IPS DF 4.7 (cell line): Measurements from ENCODE around the gene UPK3A.
"Not testable (repeated sequence)": the region's sequence is repeated elsewhere in the genome, so short reads cannot be mapped to it uniquely, and the experiment has no call there.

Source experiments
- DNase-seq: peaks from one replicate; pipeline ENCODE4 v3.0.0-alpha.2; 2013; ENCODE audit warnings: low spot score; ENCODE audit errors: extremely low read depth

UPK3A gene

DNA sequence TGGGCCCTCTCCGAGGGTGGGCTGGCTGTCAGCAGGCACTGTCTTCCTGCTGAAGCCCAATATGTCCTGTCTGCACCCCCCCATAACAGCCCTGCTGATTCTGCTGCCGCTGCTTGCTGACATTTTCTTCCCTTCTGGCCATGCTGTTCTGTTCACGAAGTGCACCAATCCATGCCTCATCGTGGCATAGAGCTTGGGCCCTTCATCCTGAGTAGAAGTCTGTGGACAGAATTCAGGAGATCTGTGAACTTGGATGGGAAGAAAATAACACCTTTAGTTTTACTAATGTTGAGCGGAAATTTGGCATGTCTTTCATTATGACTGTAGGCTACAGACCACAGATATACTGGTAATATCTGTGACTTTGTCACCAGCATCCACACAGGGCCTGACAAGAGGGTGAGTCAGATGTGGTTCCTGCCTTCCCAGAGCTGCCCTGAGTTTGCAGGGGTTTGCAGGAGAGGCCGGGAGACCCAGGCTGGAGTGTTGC lies 29.9 kb upstream of the UPK3A start:
- DNase-seq, result no peak

DNA sequence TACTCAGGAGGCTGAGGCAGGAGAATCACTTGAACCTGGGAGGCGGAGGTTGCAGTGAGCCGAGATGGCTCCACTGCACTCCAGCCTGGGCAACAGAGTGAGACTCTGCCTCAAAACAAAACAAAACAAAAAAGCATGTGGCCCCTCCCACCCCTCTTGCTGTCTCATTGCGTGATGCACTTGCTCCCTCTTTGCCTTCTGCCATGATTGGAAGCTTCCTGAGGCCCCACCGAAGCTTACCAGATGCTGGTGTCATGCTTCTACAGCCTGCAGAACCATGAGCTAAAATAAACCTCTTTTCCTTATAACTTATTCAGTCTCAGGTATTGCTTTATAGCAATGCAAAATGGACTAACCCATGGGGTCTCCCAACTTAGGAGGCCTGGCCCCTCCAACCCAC lies 26.8 kb upstream of the UPK3A start:
- not testable (repeated sequence) for DNase-seq

DNA sequence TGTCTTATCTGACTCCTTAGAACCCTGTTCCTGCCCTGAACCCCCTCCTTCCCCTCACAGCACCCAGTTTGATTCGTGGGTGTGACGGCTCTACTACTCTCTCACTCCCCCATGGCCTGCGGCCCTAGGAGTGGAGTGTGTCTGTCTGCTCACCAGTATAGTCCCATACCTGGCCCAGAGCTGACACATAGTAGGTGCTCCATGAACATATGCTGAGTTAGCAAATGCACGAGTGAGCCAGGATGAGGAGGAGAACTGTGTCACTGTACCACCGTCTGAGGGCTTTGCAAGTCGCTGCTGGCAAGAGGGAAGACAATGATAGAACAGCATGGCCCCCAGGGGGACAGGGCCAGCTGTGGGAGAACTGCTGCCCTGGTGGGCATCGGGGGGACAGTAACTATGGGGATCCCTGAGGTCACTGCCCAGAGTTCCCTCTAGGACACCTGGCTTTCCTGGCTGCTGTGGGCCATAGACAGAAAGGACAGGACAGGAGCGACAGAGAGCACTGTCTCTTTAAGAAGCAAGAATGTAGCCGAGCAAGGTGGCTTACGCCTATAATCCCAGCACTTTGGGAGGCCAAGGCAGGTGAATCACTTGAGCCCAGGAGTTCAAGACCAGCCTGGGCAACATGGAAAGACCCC lies 24.9 kb upstream of the UPK3A start:
- no peak for DNase-seq

DNA sequence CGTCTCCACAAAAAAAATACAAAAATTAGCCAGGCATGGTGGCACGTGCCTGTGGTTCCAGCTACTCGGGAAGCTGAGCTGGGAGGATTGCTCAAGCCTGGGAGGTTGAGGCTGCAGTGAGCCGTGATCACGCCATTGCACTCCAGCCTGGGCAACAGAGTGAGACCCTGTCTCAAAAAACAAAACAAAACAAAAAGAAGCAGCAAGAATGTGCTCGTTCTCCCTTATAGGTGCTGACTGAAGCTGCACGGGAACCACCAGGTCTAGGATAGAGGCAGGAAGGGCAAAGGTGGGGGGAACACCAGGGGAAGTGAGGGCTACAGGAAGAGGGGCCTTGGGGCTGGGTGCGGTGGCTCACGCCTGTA lies 24.4 kb upstream of the UPK3A start:
- DNase-seq, result not testable (repeated sequence)

DNA sequence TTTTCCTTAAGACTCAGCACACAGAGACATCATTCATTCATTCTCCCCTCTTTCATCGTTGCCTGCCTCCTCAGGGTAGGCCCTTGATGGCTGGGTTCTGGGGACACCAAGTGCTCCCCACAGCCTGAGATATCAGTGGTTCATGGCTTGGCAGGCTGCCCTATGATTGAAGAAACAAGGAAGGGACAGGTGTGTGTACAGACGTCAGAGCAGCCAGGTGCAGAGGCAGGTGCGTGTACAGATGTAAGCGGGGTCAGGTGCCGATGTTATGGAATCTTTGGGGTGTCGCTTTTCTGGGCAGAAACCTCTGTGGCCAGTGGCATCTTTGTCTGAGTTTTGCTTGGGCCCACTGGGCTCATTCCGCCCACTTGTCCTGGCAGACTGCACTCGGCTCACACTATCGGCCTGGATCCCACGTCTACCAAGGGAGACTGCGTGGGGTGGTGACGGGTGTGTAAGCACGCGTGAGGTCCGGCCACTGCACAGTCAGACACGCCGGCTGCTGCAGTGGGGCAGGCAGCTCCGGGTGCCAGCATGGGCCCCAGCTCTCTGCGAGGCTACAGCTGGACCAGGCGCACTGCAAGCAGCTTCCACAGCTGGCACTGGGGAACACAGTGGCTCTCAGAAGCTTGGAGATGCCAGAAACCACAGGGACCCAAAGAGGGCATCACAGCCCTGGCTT lies 23.2 kb upstream of the UPK3A start:
- DNase-seq, result no peak

DNA sequence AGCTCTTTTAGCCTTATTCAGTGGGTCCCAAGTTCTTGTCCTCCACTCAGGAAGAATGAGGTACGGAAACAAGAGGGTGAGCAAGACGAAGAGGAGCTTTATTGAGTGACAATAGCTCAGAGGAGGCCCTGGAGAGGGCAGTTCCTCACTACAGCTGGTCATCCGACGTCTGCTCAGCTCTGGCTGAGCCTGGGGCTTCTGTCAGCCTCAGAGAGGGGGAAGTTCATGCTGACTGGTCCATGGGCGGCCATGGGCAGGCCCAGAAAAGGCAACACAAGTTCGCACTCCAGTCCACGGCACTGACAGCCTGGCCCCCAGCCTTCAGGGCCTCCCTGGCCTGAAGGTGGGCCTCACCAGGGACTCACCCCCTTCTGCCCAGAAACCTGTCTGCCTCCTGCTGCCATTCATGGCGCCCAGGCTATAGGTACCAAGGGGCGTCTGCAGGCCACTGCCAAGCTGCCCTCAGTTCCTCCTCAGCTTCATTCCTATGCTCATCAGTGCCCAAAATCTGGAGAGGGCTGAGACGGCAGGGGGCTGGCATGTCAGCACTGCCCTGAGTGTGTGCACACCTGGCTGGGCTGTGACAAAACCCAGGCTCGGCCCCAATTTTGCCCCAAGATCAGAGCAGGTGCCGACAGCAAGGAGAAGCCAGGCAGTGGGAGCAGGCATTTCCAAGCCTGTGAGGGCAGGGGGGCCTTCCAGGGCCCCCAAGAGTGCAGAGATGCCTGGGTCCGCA lies 22.4 kb upstream of the UPK3A start:
- DNase-seq, result no peak

DNA sequence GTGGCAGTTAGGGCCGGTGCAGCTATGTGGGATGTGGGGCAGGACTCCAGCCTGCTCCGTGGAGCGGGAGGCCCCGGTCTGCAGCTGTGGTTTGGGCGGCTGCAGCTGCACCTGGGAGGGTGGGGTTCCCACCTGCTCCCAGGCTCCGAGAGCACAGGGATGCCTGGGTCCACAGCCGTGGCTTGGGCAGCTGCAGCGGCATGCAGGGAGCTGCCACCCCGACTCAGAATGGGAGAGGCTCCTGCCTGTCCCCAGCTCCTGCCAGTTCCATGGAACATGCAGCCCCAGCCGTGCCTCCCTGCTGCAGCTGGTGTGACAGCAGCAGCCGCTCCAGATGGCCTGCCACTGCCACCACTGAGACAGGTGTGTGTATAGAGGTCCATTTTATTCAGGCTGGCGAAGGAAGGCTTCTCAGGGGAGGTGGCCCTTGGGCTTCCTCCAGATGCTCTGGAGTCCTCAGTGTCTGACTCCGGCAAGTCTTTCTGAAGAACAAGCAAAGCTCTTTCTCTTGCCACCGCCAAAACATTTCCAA lies 21.8 kb upstream of the UPK3A start:
- no peak for DNase-seq

DNA sequence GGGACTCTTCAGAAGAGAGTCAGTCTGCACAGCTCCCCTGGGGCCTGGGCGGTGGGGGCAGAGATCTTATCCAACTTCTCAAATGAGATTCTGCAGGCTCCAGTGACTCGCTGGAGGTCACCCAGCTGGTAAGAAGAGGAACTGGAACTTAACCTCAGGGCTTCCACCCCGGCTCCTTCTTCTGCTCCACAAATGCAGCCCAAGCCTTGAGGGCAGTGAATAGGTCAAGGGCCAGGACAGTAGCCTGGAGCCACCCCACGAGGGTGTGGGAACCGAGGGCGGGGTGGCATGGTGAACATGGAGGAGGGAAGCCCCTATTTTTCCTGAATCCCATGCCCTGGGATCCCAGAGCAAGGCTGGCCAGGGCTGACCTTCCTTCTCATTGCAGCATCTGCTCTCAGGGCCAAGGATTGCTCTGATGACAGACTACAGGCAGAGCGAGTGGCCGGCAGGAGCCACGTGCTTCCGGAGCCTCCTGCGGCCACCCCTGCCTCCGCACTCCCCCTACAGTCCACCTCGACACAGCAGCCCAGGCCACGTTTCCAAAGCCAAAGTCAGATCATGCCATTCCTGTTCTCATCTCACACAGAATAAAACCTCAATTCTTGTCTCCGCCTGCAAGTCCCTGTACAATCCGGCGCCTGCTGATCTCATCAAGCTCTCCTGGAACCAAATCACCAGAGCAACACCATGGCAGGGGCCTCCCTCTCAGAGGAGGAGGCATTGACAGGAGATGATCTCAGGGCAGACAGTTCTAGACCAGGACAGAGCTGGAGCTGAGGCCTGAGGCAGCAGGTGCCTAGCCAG lies 21.1 kb upstream of the UPK3A start:
- no peak for DNase-seq

DNA sequence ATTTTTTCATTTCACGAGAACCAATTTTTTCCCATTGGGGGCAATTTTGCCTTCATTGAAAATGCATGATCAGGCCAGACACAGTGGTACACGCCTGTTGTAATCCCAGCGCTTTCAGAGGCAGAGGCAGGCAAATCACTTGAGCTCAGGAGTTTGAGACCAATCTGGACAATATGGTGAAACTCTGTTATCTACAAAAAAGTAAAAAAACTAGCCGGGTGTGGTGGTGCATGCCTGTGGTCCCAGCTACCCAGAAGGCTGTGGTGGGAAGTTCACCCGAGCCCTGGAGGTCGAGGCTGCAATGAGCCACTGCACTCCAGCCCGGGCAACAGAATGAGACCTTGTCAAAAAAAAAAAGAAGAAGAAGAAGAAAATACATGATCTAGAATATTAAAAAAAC lies 19.2 kb upstream of the UPK3A start:
- DNase-seq, result no peak

DNA sequence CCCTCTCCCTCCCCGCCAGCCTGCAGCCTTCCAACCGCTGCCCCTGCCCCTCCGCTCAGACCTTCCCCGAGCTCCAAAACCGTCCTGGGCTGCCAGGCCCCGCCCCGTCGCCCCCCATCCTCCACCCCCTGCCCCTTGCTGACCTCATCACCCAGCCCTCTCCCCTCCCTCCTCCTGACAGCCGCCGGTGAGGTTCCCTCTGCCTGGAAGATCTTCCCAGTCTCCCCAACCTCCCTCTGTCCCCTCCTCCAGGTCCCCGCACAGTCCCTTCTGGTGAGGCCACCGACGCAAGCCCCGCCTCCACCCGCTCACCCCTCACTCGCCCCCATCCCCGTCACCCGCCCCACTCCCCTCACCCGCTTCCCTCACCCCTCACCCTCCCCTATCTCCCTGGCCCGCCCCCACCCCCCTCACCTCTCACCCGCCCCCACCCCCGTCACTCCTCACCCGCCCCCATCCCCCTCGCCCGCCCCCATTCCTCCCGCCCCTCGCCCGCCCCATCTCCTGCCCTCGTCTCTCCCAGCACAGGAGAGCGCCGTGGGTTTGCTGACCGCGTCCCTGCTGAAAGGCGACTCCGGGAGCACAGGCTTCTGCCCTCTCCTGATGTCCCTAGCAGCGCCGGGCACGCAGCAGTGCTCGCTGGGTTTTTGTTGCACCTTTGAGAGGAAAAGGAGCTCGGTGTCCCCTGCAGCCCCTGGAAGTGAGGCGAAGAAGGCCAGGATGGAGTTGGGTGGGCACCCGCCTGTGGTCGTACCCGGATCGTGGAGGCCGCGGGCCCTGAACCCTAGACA lies 16.4 kb upstream of the UPK3A start:
- no peak for DNase-seq

DNA sequence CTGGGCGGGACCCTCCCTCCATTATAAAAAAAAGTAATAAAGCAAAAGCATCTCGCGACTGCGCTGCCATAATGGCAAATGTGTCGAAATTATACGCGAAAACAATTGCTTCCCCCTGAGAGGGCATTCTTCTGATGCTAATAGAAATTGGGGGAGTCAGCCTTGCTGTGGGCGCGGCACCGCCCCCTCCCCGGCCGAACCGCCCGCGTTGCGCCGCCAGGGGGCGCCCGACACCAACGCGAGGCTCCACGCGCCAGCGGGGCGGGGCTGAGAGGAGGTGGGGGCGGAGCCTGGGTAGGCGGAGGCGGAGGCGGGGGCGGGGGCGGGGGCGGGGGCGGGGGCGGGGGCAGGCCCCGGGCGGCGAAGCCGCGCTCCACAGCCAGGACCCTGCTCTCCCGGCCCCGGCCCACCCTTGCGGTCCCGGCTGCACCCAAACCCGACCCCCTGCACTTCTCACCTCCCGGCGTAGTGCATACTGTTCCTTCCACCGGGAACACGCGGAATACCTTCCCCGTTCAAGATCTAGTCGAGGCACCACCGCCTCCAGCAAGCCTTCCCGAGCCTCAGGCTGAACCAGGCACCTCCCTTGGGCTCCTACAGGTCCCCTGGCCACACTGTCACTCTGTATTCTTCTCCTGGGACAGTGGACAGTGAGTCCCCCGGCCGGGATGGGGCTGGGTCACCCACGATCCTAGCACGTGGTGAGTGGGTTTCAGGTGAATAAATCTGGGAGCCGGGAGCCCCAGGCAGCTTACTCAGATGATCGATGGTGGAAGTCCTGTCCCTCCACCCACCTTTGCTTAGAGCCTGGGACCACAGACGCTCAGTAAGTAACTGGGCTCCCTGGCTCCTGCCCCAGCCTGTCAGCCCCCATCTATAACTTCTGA lies 15.5 kb upstream of the UPK3A start:
- DNase-seq, result no peak

DNA sequence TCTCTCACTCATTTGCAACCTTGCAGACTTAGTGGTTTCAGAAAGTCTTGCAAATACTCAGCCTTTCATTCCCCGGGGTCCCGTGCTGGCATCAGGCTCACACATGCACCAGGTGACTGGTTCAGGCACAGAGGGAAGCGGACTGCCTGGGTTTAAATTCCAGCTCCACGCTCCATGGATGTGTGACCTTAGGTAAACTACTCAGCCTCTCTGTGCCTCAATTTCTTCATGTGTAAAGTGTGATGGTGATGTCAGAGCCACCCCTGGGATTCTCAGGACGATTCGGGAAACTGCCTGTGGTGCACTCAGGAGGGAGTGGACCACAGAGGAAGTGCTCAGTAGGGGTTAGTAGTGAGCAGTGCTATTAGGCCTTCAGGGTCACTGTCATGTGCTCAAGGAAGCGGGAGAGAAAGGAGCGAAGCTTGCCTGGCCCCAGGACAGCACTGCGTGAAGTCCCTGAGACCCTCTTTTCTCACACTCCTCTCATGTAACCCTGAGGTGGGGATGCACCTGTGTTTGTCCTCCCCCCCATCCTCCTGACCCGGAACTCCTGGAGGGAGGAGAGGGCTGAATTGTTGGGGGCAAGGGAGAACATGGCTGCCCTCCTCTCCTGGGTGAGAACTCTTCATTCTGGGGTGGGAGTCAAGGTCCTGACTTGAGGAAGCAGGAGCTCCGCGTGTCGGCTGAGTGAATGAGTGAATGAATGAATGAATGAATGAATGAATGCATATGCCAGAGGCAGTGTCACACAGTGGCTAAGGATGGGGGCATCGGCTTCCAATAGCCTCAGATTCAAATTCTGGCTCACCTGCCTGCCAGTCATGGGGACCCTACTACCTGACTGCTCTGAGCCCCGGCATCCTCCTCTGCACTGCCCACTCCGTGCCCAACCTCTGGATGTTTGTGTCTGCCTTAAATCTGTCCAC lies 14.4 kb upstream of the UPK3A start:
- no peak for DNase-seq

DNA sequence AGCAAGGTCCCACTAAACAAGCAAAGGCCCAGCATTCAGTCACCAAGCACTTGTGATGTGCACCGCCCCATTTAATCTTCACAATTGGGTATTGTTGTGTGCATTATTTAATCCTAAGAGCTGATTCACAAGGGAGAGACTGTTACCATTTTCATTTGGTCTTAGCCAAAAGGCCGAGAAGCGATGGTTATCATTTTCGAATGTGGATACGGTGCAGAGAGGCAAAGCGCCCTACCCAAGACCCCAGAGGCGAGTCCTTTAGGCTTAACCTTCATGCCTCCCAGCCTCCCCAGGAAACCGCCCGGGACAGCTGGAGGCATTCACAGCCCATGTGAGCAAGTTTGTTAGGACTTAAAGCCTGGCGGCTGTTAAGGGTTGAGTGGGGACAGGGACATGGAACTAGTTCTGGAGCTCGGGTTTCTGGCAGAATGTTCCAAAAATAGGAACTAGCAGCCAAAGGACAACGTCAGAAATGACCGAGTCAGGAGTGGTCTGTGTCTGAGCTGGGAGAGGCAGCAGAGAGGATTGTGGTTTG lies 13.0 kb upstream of the UPK3A start:
- DNase-seq, result no peak

DNA sequence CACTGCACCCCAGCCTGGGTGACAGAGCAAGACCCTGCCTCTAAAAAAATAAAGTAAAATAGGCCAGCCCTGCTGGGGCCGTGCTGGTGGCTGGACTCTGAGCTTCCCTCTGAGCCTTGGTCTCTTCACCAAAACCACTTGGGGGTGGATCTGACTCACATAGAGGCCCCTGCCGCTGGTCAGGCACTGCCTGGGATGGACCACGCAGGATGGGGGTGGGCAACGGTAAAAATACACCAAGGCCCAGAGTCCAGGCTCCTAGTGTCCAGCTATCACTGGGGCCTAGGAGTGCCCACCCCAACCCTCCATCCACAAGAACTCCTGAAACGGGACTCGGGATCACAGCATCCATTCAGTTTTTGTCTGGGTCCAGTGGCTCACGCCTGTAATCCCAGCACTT lies 12.3 kb upstream of the UPK3A start:
- DNase-seq, result no peak

DNA sequence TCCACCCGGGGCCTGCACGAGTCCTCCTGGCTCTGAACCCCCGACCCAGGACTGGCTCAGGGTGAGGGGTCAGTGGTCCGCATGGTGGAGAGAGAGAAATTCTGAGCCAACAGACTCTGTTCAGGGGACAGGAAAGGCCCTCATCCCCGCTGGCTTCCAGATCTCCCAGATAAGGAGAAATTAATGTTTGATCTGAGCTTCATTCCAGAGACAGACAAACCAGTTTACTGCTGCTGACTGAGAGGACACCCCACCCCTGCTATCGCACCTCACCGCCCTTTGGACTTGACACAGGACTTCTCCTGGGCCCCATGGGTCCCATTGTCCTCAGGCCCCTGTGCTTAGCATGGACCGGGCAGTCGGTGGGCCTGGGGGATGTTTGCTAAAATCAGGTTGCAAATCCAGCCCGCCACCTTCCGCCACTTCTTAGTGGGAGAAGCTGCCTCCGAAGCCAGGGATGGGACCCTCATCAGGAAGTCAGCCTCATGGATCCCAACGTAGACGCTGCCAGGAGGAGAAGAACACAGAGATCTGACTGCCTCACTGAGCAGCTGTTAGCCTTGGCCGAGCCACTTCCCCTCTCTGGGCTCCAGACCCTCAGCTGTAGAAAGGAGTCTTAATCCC lies 11.2 kb upstream of the UPK3A start:
- DNase-seq, result no peak

DNA sequence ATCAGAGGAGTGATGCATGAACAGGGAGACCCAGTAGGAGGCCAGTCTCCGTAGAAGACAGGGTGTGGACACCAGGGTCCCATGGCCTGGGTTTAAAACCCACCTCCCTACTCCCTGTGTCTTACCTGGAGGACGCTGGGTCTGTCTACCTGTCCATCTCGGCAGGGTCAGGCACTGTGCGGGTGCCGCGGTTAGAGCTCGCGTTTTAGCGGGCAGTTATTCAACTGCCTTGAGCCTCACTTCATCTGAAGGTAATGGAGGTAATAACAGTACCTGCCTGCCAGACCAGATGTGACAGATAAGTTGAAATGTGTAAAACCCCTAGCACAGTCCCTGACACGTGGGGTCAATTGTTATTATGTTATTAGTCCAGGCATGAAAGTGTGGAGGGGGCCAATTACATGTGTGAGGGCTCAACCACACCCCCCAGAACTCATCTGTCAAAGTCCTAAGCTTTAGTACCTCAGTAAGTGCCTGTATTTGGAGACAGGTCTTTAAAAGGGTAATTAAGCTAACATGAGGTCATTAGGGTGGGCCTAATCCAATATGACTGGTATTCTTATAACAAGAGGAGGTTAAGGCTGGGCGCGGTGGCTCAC lies 8.1 kb upstream of the UPK3A start:
- no peak for DNase-seq

DNA sequence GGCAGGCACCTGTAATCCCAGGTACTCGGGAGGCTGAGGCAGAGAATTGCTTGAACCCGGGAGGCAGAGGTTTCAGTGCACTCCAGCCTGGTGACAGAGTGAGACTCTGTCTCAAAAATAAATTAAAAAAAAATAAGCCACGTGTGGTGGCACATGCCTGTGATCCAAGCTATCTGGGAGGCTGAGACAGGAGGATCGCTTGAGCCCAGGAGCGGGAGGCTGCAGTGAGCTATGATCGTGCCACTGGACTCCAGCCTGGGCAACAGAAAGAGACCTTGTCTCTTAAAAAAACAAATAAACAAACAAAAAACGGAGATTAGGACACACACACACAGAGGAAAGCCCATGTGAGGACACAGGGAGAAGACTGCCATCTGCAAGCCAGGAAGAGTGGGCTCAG lies 7.0 kb upstream of the UPK3A start:
- DNase-seq, result not testable (repeated sequence)
